GM19468 (cell line): Measurements from ENCODE around the gene NEBL.

Source experiments
- ATAC-seq: cut with Tn5 transposase; IDR thresholded peaks from one replicate; pipeline ENCODE4 v1.9.1; 2021; ENCODE audit warnings: mild to moderate bottlenecking, moderate library complexity, moderate number of reproducible peaks; ENCODE audit not compliant: unreplicated experiment; ENCODE audit errors: extremely low read depth

NEBL gene

DNA sequence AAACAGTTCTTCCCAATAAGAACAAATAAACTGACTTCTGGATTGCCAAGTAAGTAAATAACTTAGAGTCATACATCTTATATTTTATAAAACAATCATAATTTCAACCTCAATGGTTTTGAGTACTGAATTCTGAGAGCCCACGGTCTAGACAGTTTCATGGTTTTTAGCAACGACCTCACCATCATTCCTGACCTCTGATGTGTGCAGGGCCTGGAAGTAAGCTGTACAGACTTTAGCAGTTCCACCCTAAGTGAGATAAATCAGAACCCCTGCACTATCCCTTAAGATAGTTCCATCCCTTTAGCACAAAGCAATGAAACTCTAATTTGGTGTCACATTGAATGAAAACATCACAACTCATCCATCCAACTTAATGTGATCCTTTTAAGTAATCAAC, 86.0 kb downstream of the NEBL start:
- ATAC-seq: no peak

DNA sequence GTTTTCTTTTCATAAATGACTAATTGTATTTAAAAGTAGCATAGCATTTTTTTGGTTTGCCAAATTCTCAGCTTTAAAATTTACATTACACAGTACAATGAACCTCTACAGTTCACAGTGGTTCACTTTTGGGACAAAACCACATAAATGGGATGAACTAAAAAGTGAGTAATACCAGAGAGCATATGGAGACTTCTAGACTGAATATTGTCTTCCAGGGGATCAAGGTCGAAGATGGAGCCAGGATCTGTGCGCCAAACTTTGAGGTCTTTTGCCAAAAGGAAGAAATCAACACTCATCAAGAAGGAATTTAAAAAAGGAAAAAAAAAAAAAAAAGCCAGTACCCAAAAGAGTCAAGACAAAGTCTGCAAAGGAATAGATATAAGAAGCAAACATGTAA, 87.5 kb downstream of the NEBL start:
- ATAC-seq: no peak

DNA sequence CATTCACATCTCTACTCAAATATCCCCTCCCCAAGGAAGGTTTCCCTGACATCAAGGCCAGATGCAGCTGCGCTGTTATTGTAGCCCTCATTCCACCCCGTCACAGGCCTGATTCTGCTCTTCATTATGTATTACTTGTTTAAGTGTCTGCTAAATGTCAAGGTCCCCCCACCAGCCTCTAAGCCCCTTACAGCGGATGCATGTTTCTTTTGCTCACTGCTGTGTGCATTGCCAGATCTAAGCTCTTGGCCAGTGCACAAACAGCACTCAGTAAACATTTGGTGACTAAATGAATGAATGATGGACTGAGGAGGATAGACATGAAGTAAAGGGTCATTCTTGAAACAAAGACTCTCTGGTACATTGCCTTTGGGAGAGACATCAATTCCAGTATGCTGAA, 90.6 kb downstream of the NEBL start:
- no peak for ATAC-seq

DNA sequence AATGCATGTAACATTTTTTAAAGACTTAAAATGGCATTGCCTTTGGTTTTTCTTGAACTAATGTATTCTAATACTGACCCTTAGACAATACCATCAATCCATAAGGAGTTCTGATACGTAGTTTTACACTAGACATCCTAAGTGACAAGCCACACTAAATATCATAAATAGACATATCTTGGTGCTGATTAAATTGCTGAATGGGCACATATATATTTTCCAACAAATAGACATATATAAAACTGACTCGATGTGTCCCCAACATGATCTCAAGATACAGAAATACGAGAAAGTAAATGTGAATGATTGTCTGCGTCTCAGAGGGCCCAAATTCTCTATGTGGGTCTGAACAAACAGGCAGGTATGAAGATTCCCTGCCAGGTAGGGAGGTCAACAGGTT, 99.8 kb downstream of the NEBL start:
- ATAC-seq: no peak

DNA sequence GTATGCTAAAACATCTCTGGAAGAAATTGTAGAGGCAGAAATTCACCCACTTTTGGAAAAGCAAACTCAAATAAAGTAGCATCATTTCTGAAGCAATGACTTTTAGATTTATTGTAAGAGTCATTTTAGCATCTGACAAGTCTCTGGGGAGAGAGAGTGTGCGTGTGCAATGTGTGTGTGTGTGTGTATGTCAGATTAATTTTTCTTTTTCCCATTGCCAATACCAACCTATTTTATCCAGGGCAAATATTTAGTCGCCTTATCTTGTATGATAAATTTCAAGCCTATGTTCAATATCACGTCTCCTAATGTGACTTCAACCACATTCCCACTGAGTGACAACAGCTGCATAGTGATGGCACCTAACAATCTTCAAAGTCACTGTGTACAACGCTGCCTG, 101.7 kb downstream of the NEBL start:
- ATAC-seq: no peak

DNA sequence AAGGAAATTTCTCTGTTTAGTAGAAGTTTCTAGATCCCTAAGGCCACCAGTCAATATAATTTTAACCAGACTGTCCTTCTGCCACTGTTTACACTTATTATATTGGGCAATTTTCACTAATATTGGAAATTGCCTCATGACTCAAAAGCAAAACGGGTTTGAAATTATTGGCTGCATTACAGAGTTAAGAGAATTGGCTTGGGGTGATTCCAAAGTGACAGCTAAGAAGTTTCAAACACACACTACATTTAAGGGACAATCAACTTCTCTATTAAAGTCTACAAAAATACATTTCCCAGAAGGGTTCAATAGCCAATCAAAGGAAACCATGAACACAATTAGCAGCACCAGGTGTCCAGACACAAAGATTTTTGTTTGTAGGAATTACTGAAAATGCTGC, 111.9 kb downstream of the NEBL start:
- ATAC-seq: no peak

DNA sequence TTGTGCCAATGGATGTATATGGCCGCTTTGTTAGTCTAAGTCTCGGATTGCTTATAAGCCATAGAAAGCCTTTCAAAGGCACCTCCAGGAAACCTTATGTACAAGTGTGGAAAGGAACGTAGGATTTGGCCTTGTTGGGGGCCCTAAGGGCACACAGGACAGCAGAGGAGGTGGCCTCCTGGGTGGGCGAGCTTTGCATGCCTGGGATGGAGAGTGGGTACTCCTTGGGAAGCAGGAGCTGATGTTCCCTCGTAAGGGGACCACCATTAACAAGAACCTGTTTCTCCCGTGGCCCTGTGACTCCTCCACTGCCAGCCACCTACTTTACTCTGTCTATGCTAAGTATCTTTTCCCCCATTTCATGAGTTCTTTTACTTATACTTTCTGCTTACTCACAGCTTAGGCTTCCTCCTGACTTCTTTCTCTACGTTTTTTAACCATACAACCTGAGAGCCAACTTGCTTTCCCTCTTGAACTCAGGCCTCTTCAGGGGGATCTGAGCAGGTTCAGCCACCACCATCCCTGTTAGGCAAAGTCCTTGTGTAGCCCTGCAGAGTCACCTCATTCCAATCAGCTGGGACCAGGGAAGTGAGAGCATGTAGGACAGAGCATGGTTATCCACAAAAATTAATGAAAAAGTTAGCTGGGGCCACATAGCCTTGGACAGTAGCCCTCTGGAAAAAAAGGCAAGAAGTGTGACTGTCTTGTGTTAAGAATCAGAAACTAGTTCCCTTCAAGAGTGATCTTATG, 118.9 kb downstream of the NEBL start:
- no peak for ATAC-seq

DNA sequence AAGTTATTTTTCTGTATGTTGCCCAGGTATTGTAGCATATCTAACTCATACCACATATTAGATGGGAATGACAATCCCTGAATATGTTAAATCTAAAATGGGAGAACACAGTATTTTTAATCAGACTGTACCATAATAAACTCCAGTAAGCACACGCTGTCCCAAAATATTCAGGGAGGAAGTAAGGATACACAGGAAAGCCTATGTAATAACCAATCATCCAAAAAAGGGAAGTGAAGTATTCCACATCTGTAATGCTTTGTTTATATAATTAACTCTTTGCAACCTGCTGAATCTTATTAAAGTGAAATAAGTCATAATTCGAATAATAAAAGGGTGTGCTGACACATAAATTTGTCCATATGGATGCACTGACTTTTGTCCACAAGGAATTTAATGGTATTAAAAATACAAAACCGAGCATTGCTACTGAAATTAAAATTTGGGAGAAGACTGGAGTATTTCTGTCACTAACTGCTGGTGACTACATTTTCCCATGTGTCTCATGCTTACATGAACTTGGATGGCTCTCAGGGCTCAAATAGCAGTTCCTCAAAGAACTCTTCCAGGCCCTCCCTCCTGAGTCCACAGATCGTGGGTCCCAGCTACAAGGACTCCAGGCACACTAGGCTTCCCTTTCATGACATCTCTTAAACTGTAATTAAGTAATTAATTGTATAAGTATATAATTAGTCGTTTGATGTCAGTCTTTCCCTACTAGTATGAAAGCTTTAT, 120.6 kb downstream of the NEBL start:
- ATAC-seq: no peak

DNA sequence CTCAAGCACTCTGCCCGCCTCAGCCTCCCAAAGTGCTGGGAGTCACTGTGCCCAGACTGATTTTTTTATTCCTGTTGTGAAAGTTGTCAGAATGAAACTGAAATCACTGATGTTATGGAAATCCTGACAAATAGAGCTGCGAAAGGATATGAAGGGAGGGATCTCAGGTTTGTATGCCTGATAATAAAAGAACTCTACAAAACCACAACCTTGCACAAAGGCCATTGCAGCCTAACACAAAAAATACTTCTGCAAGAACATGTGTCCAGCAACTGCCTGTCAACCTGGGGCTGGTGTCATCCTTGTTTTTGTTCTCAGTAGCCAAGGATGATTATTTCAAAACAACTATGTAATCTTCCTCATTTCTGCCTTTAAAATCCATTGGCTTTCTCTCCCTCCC, 126.1 kb downstream of the NEBL start:
- no peak for ATAC-seq

DNA sequence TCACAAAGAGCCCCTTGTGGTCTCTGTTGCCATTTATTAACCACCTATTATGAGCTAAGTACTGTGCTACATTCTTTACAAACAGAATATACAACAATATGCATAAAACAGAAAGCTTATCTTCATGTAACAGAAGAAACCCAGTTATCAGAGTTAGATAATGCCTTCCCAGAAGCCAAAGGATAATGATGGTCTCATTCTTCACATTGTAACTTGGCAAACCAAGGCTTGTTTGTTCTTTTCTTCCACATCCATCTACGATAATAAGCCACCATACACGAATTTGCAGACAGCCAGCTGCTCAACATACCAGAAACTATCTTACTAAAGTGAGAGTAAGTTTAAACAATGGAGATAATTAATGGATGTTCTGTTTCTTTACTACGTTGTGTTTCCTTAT, 127.6 kb downstream of the NEBL start:
- ATAC-seq: no peak

DNA sequence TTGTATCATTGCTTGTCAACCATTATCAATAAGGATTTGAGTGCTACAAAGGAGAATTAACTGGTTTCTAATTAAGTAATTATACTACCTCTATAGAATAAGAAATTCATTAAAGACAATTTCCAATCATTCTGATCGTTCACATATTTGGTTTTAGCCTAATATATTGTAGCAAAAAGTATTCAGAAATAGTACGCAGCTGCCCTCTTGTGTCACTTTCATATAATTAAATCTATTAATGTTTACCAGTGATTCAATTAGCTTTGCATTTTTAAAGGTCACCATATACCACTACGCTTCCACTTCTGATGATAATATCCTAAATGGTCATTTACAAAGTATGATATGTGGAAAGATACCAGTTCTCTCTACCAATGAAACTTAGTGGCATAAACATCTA, 128.3 kb downstream of the NEBL start:
- no peak for ATAC-seq

DNA sequence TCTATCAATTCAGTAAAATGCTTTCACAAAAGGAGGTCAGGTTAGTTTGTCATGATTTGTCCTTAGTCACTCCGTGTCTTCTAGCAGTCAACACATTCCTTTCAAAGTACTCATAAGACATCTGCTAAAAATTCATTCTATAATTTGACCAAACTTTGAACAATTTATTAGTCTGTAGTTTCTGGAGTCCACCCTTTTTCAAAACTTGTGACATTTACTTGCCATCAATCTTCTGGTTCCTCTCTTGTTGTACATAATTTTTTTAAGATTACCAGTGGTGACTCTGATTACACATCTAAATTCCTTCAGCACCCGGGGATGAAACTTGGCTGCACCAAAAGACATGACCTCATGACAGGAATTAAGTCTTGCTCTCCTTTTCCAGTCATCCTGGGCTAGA, 130.1 kb downstream of the NEBL start:
- no peak for ATAC-seq

DNA sequence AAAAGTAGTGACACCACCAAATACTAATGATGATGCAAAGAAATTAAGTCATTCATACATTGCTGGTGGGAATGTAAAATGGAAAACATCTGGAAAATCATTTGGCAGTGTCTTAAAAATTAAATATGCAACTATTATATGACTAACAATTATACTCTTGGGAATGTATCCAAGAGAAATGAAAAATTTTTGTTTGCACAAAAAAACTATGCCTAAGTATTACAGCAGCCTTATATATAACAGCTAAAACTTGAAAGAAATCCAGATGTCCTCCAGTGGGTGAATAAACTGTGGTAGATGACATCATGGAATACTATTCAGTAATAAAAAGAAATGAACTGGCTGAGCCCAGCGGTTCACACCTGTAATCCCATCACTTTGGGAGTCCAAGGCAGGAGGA, 132.0 kb downstream of the NEBL start:
- no peak for ATAC-seq

DNA sequence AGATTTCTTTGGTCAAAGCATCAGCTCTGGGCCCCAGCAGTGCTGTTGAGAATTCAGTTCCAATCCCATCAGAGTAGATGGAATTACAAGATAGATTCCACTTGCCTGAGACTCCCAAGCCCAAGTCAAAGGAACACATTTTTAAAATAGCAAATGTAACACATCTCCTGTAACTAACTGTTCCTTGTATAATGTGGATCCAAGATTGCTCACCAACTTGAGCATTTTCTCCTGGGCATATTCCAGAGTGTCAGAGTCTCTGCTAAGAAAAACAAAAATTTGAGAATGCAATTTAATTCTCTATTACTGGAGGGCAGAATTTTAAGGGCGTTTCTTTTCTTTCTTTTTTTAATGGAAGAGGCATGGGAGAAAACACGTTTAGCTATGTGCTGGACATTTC, 136.7 kb downstream of the NEBL start:
- no peak for ATAC-seq

DNA sequence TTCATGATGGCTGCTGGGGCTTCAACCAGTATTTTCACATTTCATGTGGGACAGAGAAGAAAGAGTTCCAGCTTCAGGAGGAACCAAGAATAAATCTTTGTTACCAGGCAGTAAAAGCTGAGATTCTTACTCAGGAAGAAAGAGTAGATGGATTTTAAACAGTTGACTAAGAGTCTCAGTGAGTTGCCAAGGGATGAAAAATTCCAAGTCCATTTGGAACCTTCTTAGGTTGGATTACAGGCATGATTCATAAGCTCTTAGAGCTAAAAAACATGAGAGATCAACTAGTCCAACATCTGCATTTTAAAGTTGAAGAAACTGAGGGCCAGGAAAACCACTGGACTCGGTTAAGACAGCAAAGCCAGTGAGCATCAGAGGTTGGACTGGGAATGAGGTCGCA, 148.6 kb downstream of the NEBL start:
- no peak for ATAC-seq

DNA sequence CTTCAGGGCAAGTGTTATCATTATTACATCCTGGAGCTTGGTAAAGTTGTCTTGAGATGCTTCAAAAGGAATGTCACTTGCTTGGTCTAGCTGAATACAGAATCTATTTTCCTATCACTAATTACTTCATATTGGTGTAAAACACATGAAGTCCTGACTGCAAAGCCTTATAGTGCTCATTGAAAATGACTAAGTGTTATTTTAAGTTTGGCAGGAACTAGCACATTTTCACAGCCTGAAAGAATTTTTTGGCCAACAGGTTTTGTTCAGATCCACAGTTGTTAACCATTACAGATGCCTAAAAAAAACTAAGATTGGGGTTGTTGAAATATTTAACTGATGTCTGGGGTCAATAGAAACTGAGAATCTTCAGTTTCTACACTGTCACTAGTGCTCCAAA, 149.3 kb downstream of the NEBL start:
- ATAC-seq: no peak

DNA sequence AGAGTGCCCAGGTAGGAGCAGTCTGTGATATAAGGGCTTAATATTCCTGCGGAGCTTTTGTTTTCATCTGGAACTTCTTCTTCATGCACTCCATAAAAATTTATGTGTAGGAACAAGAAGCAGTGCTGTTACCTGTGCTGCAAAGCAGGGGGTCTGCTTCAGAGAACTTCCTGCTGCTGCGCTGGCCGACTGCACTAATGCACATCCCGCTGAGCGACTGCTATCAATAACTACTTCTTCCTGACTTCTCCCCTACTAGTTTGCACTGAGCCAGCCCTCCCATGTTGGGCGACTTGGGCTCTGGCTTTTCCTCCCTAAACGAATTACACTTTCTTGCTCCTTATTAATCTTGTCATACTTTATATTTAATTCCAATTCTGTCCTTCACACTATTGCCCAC, 150.3 kb downstream of the NEBL start:
- no peak for ATAC-seq

DNA sequence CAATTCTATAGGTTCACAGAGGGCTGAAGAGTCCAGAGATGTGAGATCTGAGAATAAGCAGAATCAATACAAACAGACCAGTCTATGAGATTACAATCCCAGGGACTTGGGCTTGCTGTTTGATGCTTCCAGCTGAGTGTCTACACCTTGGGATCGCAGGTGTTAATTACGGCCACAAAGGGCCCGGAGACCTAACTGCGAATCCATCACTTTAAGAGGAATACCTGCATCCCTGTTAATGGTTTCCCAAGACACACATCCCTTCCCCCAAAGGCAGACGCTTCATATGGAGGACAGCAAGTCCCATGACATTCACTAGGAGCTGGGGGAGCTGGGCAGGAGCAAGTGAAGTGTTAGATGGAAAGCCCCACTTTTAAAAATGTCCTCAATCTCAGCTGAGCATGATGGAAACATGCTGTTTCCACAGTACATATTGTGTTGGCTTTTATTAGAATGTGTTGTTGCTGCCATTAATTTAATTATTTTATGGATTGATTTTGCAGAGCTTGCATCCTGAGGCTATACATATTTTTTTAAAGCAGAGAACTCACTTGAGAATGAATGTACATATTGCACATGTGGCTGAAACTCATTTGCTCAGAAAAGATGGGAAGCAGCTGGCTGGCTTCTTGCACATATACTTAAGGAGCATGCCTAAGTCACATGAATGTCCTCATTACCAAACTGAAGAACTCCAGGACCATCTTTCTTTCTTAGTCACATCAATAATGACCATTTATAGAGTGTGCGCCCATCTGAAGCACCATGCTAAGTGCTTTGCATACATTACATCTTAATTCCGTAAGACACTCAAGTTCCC, 151.3 kb downstream of the NEBL start:
- no peak for ATAC-seq

DNA sequence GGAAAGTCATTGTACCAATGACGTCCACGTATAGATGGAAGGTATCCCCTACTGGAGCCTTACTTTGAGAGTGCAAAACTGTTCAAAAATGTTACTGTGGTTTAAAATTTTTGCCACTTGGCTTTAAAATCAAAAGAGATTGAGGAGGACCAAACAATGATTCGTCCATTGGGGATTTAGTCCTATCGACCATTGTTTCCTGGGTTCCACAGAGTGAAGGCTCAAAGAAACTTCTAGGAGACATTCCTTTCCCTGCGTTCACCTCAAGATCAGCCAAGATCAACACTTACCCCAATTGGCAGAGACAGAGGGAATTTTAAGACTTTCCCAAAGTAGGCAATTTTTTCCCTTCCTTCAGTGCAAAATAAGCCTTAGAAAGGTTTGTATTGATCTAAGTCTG, 152.3 kb downstream of the NEBL start:
- ATAC-seq: no peak

DNA sequence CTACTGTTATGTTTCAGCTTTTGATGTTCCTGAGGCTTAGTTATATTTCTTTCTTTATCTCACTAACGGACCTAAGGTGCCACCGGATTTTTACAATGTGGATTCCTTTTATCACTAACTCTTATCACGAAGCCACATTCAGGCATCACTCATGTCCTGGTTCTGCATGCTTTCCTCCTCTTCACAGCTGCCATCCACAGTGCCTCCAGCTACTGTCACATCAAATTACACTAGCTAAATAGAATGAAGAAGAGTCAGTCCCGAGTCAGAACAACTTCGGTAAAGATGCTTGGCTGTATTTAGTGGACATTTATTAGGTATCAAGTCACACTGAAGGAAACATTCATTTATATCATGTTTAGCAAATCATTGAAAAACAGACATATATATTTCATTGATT, 153.2 kb downstream of the NEBL start:
- ATAC-seq: no peak
